ENCODE results near the gene DHRSX. TPM values are rescaled to one million over a fixed set of nuclear protein-coding genes. Genes with fewer than 3 reads are reported as not detected.

Gene DHRSX
- total and polyA plus RNA-seq, 9 of the 15 experiments (the other 6 are each of a cell fraction or from before 2014, with no cell fraction given) = 0.59 to 11.0 (median 6.2) TPM

DNA sequence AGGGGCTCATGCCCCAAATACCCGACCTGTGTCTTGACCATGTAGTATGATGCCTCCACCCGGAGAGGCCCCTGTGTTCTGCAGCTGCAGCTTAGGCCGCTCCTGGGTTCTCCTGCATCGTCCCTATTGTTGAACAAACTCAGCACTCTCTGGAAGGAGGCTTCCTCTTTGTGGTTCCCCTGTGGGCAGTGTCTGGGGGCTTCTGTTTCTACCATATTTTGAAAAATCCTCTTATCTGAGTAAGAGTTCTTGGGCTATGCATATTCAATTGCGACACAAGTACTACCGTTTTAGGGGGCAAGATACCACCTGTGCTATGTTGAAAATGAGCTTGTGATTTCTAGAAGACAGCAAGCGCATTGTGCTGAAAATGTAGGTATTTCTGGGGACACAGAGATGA lies 276.6 kb downstream of the DHRSX start:
- ATAC-seq (no peak), FAIRE-seq (no peak), DNase-seq (ENCODE audit: extremely low read depth in 1 of 4, low spot score in 3 of 4) (no peak)
- no peak for TF ChIP-seq CREBBP (IDR thresholded peaks at IDR 0.05; ENCODE audit: low read depth, low read length)
- no peak for TF ChIP-seq FOXM1 (IDR thresholded peaks at IDR 0.05; ENCODE audit: low read depth)
- TF ChIP-seq FOXM1 (CRISPR knock-in tag; IDR thresholded peaks at IDR 0.05; ENCODE audit: low read depth) = no peak
- TF ChIP-seq HMG20A (CRISPR knock-in tag; conservative IDR thresholded peaks at IDR 0.05) = no peak
- TF ChIP-seq ZNF24 (IDR thresholded peaks at IDR 0.05) = no peak
- no peak for TF ChIP-seq HDAC8 (tag; IDR thresholded peaks at IDR 0.05)
- no peak for TF ChIP-seq PTBP1 (IDR thresholded peaks at IDR 0.05; ENCODE audit: low read depth, low read length)
- TF ChIP-seq, protein P1, sequence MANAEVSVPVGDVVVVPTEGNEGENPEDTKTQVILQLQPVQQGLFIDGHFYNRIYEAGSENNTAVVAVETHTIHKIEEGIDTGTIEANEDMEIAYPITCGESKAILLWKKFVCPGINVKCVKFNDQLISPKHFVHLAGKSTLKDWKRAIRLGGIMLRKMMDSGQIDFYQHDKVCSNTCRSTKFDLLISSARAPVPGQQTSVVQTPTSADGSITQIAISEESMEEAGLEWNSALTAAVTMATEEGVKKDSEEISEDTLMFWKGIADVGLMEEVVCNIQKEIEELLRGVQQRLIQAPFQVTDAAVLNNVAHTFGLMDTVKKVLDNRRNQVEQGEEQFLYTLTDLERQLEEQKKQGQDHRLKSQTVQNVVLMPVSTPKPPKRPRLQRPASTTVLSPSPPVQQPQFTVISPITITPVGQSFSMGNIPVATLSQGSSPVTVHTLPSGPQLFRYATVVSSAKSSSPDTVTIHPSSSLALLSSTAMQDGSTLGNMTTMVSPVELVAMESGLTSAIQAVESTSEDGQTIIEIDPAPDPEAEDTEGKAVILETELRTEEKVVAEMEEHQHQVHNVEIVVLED (CRISPR knock-in tag; IDR thresholded peaks at IDR 0.05) = no peak
- TF ChIP-seq, protein P2, sequence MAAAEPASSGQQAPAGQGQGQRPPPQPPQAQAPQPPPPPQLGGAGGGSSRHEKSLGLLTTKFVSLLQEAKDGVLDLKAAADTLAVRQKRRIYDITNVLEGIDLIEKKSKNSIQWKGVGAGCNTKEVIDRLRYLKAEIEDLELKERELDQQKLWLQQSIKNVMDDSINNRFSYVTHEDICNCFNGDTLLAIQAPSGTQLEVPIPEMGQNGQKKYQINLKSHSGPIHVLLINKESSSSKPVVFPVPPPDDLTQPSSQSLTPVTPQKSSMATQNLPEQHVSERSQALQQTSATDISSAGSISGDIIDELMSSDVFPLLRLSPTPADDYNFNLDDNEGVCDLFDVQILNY (CRISPR knock-in tag; IDR thresholded peaks at IDR 0.05) = no peak
- no peak overlapping the region for H2AFZ ChIP-seq (ENCODE audit: low read depth, low read length)
- H3K79me2 ChIP-seq (ENCODE audit: control insufficient read depth, insufficient read depth, low read length) = no peaks in the 10 kb centered on the region
- no peaks in the 10 kb centered on the region for H3K9me1 ChIP-seq (ENCODE audit: control insufficient read depth, insufficient read depth, low read length)
- in situ Hi-C loops (cut with MboI) (no loop called here), intact Hi-C loops (cut with micrococcal nuclease) (no loop called here)
- H3K4me3 ChIP-seq = no peak overlapping the region
- no peaks in the 10 kb centered on the region for H3K36me3 ChIP-seq (ENCODE audit: control insufficient read depth, insufficient read depth, low read length)
- H3K4me1 ChIP-seq (replicated peaks in 1 of 2; ENCODE audit: control insufficient read depth in 2 of 2, insufficient read depth in 2 of 2, low read length in 2 of 2) = no peaks in the 10 kb centered on the region
- POLR2A ChIA-PET = no interaction called here
- H4K20me1 ChIP-seq (replicated peaks; ENCODE audit: control insufficient read depth, insufficient read depth, low read length) = no peaks in the 10 kb centered on the region
- WGBS (ENCODE audit: insufficient coverage, low coverage, missing lambda C conversion rate) = 14% methylated on average over 6 of the region's 7 CpGs
- no peak overlapping the region for H3K9ac ChIP-seq (ENCODE audit: insufficient read depth in 1 of 2, low read depth in 2 of 2, low read length in 2 of 2)
- no peak overlapping the region for H3K27ac ChIP-seq (ENCODE audit: extremely low read depth, low read depth, low read length)
- H3K4me2 ChIP-seq (ENCODE audit: insufficient read depth, low read length) = no peak overlapping the region
- H3K9me3 ChIP-seq (replicated peaks; ENCODE audit: control insufficient read depth, insufficient read depth, low read depth, low read length) = peaks cover 8% of the 10 kb centered on the region
- CTCF ChIA-PET (ENCODE audit: low intra/inter-chr PET ratio) = no interaction called here
- H3K27me3 ChIP-seq (ENCODE audit: control insufficient read depth in 2 of 2, insufficient read depth in 2 of 2, low read length in 2 of 2) = no peaks in the 10 kb centered on the region
- no TSS peak for BruUV-seq (replicated peaks)
